ENCODE data around the gene ADAP1.

ADAP1 gene

GRCh38 chr7:900331-901040, 54.0 kb downstream of the ADAP1 start:
- Histone ChIP-seq H4K20me1 (ENCODE audit: insufficient read depth, low read length) (peaks cover 15% of the 10 kb centered on the region), H3K27me3 (ENCODE audit: insufficient read depth, low read length, poor library complexity) (no peaks in the 10 kb centered on the region)
- no peak for DNase-seq

DNA sequence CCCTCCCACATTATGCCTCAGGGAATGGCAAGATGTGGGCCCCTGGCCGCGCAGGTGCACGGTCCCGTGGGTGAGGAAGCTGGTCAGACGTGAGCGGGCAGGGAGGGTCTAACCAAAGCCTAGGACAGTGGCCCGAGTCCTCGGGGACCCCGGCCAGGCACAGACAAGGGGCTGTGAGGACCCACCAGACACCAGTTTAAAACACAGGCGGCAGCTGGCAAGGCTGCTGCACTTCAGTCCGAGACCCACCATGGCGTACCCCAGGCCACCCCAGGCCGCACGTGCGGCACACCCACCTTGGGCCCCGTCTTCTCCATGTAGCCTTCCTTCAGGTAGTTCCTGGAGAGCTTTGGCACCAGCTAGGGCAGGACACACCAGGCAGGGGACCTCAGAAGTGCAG, 54.7 kb downstream of the ADAP1 start:
- TF ChIP-seq, protein P1, sequence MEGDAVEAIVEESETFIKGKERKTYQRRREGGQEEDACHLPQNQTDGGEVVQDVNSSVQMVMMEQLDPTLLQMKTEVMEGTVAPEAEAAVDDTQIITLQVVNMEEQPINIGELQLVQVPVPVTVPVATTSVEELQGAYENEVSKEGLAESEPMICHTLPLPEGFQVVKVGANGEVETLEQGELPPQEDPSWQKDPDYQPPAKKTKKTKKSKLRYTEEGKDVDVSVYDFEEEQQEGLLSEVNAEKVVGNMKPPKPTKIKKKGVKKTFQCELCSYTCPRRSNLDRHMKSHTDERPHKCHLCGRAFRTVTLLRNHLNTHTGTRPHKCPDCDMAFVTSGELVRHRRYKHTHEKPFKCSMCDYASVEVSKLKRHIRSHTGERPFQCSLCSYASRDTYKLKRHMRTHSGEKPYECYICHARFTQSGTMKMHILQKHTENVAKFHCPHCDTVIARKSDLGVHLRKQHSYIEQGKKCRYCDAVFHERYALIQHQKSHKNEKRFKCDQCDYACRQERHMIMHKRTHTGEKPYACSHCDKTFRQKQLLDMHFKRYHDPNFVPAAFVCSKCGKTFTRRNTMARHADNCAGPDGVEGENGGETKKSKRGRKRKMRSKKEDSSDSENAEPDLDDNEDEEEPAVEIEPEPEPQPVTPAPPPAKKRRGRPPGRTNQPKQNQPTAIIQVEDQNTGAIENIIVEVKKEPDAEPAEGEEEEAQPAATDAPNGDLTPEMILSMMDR (IDR thresholded peaks at IDR 0.05; ENCODE audit: borderline replicate concordance, extremely low read depth, low read length, poor library complexity, severe bottlenecking): no peak
- no peak for TF ChIP-seq EZH2 (IDR thresholded peaks at IDR 0.05; ENCODE audit: borderline replicate concordance, low read depth, low read length, severe bottlenecking)
- peaks cover 32% of the 10 kb centered on the region for H3K36me3 ChIP-seq (ENCODE audit: insufficient read depth, low read length)
- H3K27ac ChIP-seq (ENCODE audit: low read length): no peak overlapping the region
- no peaks in the 10 kb centered on the region for H3K9me3 ChIP-seq (ENCODE audit: insufficient read depth, low read length, severe bottlenecking)
- H3K27me3 ChIP-seq (ENCODE audit: insufficient read depth, low read length, poor library complexity): no peaks in the 10 kb centered on the region
- no peak overlapping the region for H3K9ac ChIP-seq (ENCODE audit: low read depth, low read length)
- H3K4me3 ChIP-seq (ENCODE audit: low read depth in 1 of 2, low read length in 2 of 2): no peak overlapping the region
- H4K20me1 ChIP-seq (ENCODE audit: insufficient read depth, low read length): peaks cover 22% of the 10 kb centered on the region
- ATAC-seq (ENCODE audit: insufficient read depth, low read depth) (no peak), DNase-seq (no peak)
- no peaks in the 10 kb centered on the region for H3K4me1 ChIP-seq (ENCODE audit: insufficient read depth, low read length)
- no peak overlapping the region for H3K4me2 ChIP-seq (ENCODE audit: insufficient read depth, low read length)
- no peak overlapping the region for H2AFZ ChIP-seq (ENCODE audit: low read depth, low read length)
- H3K79me2 ChIP-seq (ENCODE audit: insufficient read depth, low read length): no peaks in the 10 kb centered on the region

More at GRCh38 chr7:900331-901040, 54.0 kb downstream of the ADAP1 start:
- Histone ChIP-seq H3K27ac (ENCODE audit: low read length) (no peak overlapping the region), H3K4me3 (ENCODE audit: low read depth in 1 of 2, low read length in 2 of 2) (no peak overlapping the region), H2AFZ (ENCODE audit: low read depth, low read length) (no peak overlapping the region), H3K9me3 (ENCODE audit: insufficient read depth, low read length, severe bottlenecking) (no peaks in the 10 kb centered on the region), H3K36me3 (ENCODE audit: insufficient read depth, low read length) (peaks cover 25% of the 10 kb centered on the region), H3K4me2 (ENCODE audit: insufficient read depth, low read length) (no peak overlapping the region), H3K79me2 (ENCODE audit: insufficient read depth, low read length) (no peaks in the 10 kb centered on the region), H3K9ac (ENCODE audit: low read depth, low read length) (no peak overlapping the region), H3K4me1 (ENCODE audit: insufficient read depth, low read length) (no peaks in the 10 kb centered on the region)
- no peak for TF ChIP-seq EZH2 (IDR thresholded peaks at IDR 0.05; ENCODE audit: borderline replicate concordance, low read depth, low read length, severe bottlenecking)
- TF ChIP-seq, protein P1 (IDR thresholded peaks at IDR 0.05; ENCODE audit: borderline replicate concordance, extremely low read depth, low read length, poor library complexity, severe bottlenecking): no peak
- ATAC-seq (ENCODE audit: insufficient read depth, low read depth): no peak

GRCh38 chr7:898855-899681, 55.4 kb downstream of the ADAP1 start:
- H2AFZ ChIP-seq (ENCODE audit: low read depth, low read length): no peak overlapping the region
- no peaks in the 10 kb centered on the region for H3K4me1 ChIP-seq (ENCODE audit: insufficient read depth, low read length)
- ATAC-seq (ENCODE audit: insufficient read depth, low read depth) (no peak), DNase-seq (no peak)
- H3K27me3 ChIP-seq (ENCODE audit: insufficient read depth, low read length, poor library complexity): no peaks in the 10 kb centered on the region
- no peaks in the 10 kb centered on the region for H3K79me2 ChIP-seq (ENCODE audit: insufficient read depth, low read length)
- H3K4me3 ChIP-seq (ENCODE audit: low read depth in 1 of 2, low read length in 2 of 2): no peak overlapping the region
- TF ChIP-seq, protein P1 (IDR thresholded peaks at IDR 0.05; ENCODE audit: borderline replicate concordance, extremely low read depth, low read length, poor library complexity, severe bottlenecking): no peak
- no peak for TF ChIP-seq EZH2 (IDR thresholded peaks at IDR 0.05; ENCODE audit: borderline replicate concordance, low read depth, low read length, severe bottlenecking)
- H3K4me2 ChIP-seq (ENCODE audit: insufficient read depth, low read length): no peak overlapping the region
- peaks cover 40% of the 10 kb centered on the region for H3K36me3 ChIP-seq (ENCODE audit: insufficient read depth, low read length)
- H3K9ac ChIP-seq (ENCODE audit: low read depth, low read length): no peak overlapping the region
- H3K27ac ChIP-seq (ENCODE audit: low read length): no peak overlapping the region
- no peaks in the 10 kb centered on the region for H3K9me3 ChIP-seq (ENCODE audit: insufficient read depth, low read length, severe bottlenecking)
- H4K20me1 ChIP-seq (ENCODE audit: insufficient read depth, low read length): peaks cover 30% of the 10 kb centered on the region

All from DND-41 (cell line).